M059J (cell line): ENCODE data around the gene PLS3. TPM values are rescaled to one million over a fixed set of nuclear protein-coding genes. Genes with fewer than 3 reads are reported as not detected.
"Not testable (repeated sequence)": the region's sequence is repeated elsewhere in the genome, so short reads cannot be mapped to it uniquely, and the experiment has no call there.

Source experiments
- DNase-seq: peaks from one replicate; pipeline ENCODE4 v3.0.0-alpha.2; 2012; ENCODE audit warnings: low read depth
- total RNA-seq: library from RNA; depleted of rRNA; stranded (reverse); fragments of >200 nt; shearing (Covaris generic); gene quantifications from 2 replicates; pipeline ENCODE4 v1.2.3, GENCODE V29; 2014

Gene PLS3
- total RNA-seq, 1 experiment from 2014 or later, result 544 TPM

- DNase-seq, result no peak
These were observed 42.6 kb downstream of the PLS3 start for GRCh38 chrX:115603534-115604074.

- DNase-seq, result no peak
These were observed 45.9 kb downstream of the PLS3 start for GRCh38 chrX:115606861-115607260.

GRCh38 chrX:115609621-115610020, 48.6 kb downstream of the PLS3 start:
- DNase-seq, result no peak

GRCh38 chrX:115616943-115617563, 56.1 kb downstream of the PLS3 start:
- DNase-seq, result peak; percentile 98

GRCh38 chrX:115622534-115622933, 61.6 kb downstream of the PLS3 start:
- no peak for DNase-seq

- no peak for DNase-seq
These were observed 63.9 kb downstream of the PLS3 start for GRCh38 chrX:115624916-115625315.

GRCh38 chrX:115625572-115626301, 64.8 kb downstream of the PLS3 start:
- DNase-seq, result no peak

GRCh38 chrX:115630204-115630603, 69.2 kb downstream of the PLS3 start:
- DNase-seq, result peak; percentile 53

GRCh38 chrX:115632455-115632854, 71.5 kb downstream of the PLS3 start:
- peak; percentile 78 for DNase-seq

- DNase-seq, result not testable (repeated sequence)
These were observed 72.4 kb downstream of the PLS3 start for GRCh38 chrX:115633397-115633796.

GRCh38 chrX:115639334-115639880, 78.4 kb downstream of the PLS3 start:
- DNase-seq, result no peak

- no peak for DNase-seq
These were observed 81.3 kb downstream of the PLS3 start for GRCh38 chrX:115642311-115642710.

GRCh38 chrX:115642895-115643530, 82.0 kb downstream of the PLS3 start:
- peak; percentile 56 for DNase-seq

GRCh38 chrX:115644397-115644796, 83.4 kb downstream of the PLS3 start:
- not testable (repeated sequence) for DNase-seq

GRCh38 chrX:115649461-115650063, 88.6 kb downstream of the PLS3 start:
- no peak for DNase-seq

GRCh38 chrX:115650449-115650848, 89.5 kb downstream of the PLS3 start:
- DNase-seq, result no peak

- peak; percentile 59 for DNase-seq
These were observed 89.9 kb downstream of the PLS3 start for GRCh38 chrX:115650916-115651315.

- no peak for DNase-seq
These were observed 91.2 kb downstream of the PLS3 start for GRCh38 chrX:115652221-115652620.

GRCh38 chrX:115665122-115665521, 104.1 kb downstream of the PLS3 start:
- DNase-seq, result no peak

- peak; percentile 56 for DNase-seq
These were observed 118.5 kb downstream of the PLS3 start for GRCh38 chrX:115679460-115679859.

- DNase-seq, result no peak
These were observed 126.6 kb downstream of the PLS3 start for GRCh38 chrX:115687595-115687994.

- DNase-seq, result peak; percentile 20
These were observed 129.0 kb downstream of the PLS3 start for GRCh38 chrX:115689931-115690330.
